ENCODE results near the gene SEPTIN1.

- TF ChIP-seq POLR2A (IDR thresholded peaks at IDR 0.05) (no peak), CTCF (IDR thresholded peaks at IDR 0.05) (no peak)
These were observed 28.8 kb downstream of the SEPTIN1 start for GRCh38 chr16:30353438-30354129.

All from esophagus squamous epithelium (tissue), 4 donors.